K562 (cell line): ENCODE measurements around the gene NEMF. TPM values are rescaled to one million over a fixed set of nuclear protein-coding genes. Genes with fewer than 3 reads are reported as not detected.

ENCODE experiments used
- JUND ChIP-seq, 2 experiments: IDR thresholded peaks; 2 replicates in 1 of 2; 3 replicates in 1 of 2; pipeline ENCODE4 v1.6.1; 2011; ENCODE audit warnings: borderline replicate concordance in 2 of 2, low read depth in 2 of 2, low read length in 2 of 2, improper control_type of control experiment in 1 of 2, missing biosample characterization in 1 of 2, missing genetic modification characterization in 1 of 2, missing genetic modification reagents in 1 of 2
- SMC3 ChIP-seq: conservative IDR thresholded peaks from 2 replicates; pipeline ENCODE4 v1.6.1; 2011; ENCODE audit warnings: low read depth, low read length, improper control_type of control experiment; ENCODE audit not compliant: insufficient read depth
- TBL1XR1 ChIP-seq, 2 experiments: IDR thresholded peaks; 2 replicates each; pipeline ENCODE4 v1.6.1; 2012; ENCODE audit warnings: improper control_type of control experiment in 2 of 2, low read length in 2 of 2, mild to moderate bottlenecking in 1 of 2
- polyA plus RNA-seq, 8 experiments: library from polyadenylated mRNA; depleted of rRNA in 4 of 8; stranded (reverse) in 5 of 8; unstranded in 3 of 8; fragments of >200 nt; fragmentation: Nextera tagmentation in 2 of 8; fragmentation: Illumina TruSeq in 1 of 8; extraction: Ambion mirVana in 2 of 8; extraction: Trizol in 1 of 8; gene quantifications; 2 replicates each; pipeline versions ENCODE4 v1.2.1 to v1.2.3, GENCODE V29; 2011 to 2014; ENCODE audit warnings: inconsistent platforms in 1 of 8, missing spikeins in 1 of 8
- total RNA-seq, 7 experiments: library from RNA; depleted of rRNA in 6 of 7; stranded (reverse); fragments of >200 nt in 6 of 7; fragmentation: Illumina TruSeq in 2 of 7; extraction: Trizol in 2 of 7; gene quantifications; 2 replicates each; pipeline versions ENCODE4 v1.2.1 to v1.2.3, GENCODE V29; 2011 to 2021; ENCODE audit warnings: low replicate concordance in 1 of 7
- TF ChIP-seq, protein P1 (sequence below): fragments of 250-450 bp; sonication (Bioruptor Pico); IDR thresholded peaks from 2 replicates; pipeline ENCODE4 v1.4.0; 2020

NEMF gene
- total and polyA plus RNA-seq, 9 of the 15 experiments (the other 6 are each of a cell fraction or from before 2014, with no cell fraction given): 38.8 to 94.4 (median 61.0) TPM

GRCh38 chr14:49865431-49865859 is 12.9 kb upstream of the NEMF start (continued):
- TF ChIP-seq, protein P1, sequence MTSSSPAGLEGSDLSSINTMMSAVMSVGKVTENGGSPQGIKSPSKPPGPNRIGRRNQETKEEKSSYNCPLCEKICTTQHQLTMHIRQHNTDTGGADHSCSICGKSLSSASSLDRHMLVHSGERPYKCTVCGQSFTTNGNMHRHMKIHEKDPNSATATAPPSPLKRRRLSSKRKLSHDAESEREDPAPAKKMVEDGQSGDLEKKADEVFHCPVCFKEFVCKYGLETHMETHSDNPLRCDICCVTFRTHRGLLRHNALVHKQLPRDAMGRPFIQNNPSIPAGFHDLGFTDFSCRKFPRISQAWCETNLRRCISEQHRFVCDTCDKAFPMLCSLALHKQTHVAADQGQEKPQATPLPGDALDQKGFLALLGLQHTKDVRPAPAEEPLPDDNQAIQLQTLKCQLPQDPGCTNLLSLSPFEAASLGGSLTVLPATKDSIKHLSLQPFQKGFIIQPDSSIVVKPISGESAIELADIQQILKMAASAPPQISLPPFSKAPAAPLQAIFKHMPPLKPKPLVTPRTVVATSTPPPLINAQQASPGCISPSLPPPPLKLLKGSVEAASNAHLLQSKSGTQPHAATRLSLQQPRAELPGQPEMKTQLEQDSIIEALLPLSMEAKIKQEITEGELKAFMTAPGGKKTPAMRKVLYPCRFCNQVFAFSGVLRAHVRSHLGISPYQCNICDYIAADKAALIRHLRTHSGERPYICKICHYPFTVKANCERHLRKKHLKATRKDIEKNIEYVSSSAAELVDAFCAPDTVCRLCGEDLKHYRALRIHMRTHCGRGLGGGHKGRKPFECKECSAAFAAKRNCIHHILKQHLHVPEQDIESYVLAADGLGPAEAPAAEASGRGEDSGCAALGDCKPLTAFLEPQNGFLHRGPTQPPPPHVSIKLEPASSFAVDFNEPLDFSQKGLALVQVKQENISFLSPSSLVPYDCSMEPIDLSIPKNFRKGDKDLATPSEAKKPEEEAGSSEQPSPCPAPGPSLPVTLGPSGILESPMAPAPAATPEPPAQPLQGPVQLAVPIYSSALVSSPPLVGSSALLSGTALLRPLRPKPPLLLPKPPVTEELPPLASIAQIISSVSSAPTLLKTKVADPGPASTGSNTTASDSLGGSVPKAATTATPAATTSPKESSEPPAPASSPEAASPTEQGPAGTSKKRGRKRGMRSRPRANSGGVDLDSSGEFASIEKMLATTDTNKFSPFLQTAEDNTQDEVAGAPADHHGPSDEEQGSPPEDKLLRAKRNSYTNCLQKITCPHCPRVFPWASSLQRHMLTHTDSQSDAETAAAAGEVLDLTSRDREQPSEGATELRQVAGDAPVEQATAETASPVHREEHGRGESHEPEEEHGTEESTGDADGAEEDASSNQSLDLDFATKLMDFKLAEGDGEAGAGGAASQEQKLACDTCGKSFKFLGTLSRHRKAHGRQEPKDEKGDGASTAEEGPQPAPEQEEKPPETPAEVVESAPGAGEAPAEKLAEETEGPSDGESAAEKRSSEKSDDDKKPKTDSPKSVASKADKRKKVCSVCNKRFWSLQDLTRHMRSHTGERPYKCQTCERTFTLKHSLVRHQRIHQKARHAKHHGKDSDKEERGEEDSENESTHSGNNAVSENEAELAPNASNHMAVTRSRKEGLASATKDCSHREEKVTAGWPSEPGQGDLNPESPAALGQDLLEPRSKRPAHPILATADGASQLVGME (CRISPR knock-in tag): no peak
- TF ChIP-seq JUND (IDR thresholded peaks at IDR 0.05; ENCODE audit: borderline replicate concordance, low read depth, low read length): 0 out of 2 replicates have a peak, but pooled peaks have one; percentile 14
- TF ChIP-seq JUND (tag; IDR thresholded peaks at IDR 0.05; ENCODE audit: borderline replicate concordance, low read depth, low read length): no peak
- 0 out of 4 replicates have a peak, but pooled peaks of 1 of the 2 experiments have one; percentile 12 for TF ChIP-seq TBL1XR1 (IDR thresholded peaks at IDR 0.05; ENCODE audit: low read length in 2 of 2)
- peak; percentile 68 for TF ChIP-seq SMC3
